Astrocyte (in vitro differentiated cells and primary cell): ENCODE data around the gene CCDC28A.

Experiments used
- EZH2 ChIP-seq: IDR thresholded peaks from 2 replicates; pipeline ENCODE4 v1.6.1; 2012; ENCODE audit warnings: mild to moderate bottlenecking, low read length, inconsistent platforms; ENCODE audit not compliant: insufficient read depth
- TF ChIP-seq, protein P1 (sequence below): IDR thresholded peaks from 2 replicates; pipeline ENCODE4 v1.5.1; 2011; ENCODE audit warnings: low read depth, mild to moderate bottlenecking, inconsistent platforms, low read length, moderate library complexity; ENCODE audit not compliant: insufficient read depth

DNA sequence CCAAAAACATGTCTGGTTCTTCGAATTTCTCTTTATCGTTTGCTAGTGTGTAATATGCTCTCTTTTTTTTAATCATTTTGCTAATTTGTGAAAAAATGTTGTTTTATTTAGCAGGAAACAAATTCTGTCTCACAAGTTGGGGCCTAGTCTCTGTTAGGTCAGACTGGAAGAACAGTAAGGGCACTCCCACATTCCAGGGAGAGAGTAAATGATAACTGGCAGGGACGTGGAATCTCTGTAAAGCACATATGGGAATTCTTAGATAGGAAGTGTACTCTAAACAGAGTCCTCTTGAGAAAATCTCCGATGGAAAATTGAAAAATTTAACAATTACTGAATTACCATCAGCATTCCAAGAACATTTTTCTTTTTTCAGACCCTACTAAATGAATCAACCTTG, 16.4 kb upstream of the CCDC28A start:
- no peak for TF ChIP-seq EZH2
- TF ChIP-seq, protein P1, sequence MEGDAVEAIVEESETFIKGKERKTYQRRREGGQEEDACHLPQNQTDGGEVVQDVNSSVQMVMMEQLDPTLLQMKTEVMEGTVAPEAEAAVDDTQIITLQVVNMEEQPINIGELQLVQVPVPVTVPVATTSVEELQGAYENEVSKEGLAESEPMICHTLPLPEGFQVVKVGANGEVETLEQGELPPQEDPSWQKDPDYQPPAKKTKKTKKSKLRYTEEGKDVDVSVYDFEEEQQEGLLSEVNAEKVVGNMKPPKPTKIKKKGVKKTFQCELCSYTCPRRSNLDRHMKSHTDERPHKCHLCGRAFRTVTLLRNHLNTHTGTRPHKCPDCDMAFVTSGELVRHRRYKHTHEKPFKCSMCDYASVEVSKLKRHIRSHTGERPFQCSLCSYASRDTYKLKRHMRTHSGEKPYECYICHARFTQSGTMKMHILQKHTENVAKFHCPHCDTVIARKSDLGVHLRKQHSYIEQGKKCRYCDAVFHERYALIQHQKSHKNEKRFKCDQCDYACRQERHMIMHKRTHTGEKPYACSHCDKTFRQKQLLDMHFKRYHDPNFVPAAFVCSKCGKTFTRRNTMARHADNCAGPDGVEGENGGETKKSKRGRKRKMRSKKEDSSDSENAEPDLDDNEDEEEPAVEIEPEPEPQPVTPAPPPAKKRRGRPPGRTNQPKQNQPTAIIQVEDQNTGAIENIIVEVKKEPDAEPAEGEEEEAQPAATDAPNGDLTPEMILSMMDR: no peak
